HG03095 (cell line): ENCODE measurements around the gene TNRC6C.
"Not testable (repeated sequence)": the region's sequence is repeated elsewhere in the genome, so short reads cannot be mapped to it uniquely, and the experiment has no call there.

Experiments
- ATAC-seq: cut with Tn5 transposase; IDR thresholded peaks from one replicate; pipeline ENCODE4 v1.9.1; 2021; ENCODE audit warnings: moderate library complexity; ENCODE audit not compliant: unreplicated experiment

Gene TNRC6C

DNA sequence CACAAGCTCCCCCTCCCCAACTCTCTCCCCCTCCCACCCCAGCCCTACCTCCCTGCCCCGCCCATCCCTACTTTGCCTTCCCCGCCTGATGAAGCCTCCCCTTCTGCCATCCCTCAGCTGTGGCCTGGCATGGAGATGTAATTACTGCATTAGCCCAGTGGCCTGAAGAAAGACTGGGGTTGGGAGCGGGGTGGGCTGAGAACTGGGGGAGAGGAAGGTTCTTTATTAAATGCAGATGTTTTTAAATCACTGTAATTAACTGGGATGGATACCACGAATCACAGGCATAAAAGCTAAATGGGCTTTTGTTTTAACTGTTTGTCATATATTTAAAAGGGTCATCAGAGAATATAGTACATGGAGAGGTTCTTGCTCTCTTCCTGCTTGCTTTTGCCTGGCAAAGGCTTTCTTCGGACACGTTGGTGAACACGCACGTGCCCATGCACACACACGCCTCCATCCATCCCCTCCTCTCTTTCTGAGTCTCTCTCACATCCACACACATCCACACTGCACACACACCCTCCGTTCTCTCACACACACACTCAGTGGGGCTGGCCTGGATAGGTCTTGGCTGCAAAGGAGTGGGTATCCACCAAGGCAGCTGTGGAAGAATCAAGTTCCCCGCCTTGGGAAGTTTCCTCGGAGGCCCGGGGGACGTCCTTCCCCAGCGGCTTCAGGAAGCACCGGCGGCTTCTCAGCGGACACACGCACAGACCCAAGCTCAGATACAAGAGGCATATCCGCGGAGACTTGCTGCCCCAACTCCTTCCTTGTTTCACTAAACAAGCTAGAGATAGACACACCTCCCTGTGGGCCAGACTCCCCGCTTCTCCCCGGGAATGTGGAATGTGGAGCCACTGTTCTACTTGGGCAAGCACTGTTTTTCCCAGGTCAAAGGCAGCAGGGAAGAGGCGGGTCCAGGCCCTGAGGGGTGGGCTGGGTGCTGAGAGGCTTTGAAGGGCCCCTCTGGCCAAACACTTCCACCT, 27.4 kb upstream of the TNRC6C start:
- ATAC-seq = no peak

DNA sequence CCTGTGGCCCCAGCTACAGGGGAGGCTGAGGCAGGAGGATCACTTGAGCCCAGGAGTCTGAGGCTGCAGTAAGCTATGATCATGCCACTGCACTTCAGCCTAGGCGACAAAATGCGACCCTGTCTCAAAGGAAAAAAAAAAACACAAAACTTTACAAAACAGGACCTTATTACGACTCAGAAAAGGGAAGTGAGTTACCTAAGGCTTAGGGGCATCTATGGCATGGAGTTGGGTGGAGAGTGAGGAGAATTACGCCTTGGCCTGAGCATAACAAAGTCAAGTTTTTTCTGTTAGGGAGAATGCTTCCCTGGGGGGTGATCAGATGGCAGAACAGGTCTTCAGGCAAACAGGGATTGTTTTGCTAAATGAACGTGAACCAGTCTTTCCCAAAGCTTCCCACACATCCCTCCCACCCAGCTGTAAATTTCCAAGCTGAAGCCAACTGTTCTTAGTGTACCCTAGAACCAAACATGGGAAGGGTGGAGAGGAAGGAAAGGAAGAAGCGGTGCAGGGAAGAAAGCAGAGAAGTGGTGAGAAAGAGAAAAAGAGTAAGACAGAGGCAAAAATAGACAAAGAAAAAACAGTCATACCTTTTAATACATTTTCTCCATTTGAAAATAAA, 24.6 kb upstream of the TNRC6C start:
- no peak for ATAC-seq

DNA sequence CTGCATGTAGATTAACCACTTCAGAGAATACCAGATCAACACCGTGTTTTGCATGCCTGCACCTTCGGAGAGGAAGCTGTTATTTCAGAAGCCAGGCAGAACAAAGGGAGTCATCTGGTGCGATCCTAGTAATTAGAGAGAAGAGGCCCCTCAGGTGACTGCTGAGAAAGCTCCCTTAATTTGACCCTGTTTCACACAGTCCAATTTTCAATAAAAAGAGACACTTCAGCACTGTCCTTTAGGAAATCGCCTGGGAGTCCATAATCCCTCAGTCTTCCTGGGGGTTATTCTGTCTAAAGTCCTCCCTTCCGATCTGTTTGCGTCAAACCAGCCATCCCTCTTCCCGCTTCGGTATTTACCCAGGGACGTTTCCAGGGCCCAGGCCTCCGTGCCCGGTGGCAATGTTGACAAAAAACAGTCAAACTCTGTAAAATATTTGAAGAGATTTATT, 23.4 kb upstream of the TNRC6C start:
- ATAC-seq = no peak

DNA sequence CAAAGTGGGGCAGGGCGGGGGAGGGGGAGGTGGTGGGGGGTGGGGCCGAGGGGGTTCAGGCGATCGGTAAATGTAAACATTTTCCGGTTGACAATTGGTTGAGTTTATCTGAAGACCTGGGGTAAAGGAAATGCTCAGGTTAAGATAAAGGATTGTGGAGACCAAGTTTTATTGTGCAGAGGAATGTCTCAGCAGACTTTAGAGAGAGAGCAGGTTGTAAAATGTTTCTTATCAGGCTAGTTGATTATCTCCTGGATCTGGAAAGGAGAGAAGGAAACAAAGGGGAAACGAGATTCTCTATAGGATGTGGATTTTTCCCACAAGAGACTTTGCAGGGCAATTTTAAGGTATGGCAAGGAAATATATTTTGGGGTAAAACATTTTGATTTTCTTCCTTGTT, 22.8 kb upstream of the TNRC6C start:
- ATAC-seq = not testable (repeated sequence)

DNA sequence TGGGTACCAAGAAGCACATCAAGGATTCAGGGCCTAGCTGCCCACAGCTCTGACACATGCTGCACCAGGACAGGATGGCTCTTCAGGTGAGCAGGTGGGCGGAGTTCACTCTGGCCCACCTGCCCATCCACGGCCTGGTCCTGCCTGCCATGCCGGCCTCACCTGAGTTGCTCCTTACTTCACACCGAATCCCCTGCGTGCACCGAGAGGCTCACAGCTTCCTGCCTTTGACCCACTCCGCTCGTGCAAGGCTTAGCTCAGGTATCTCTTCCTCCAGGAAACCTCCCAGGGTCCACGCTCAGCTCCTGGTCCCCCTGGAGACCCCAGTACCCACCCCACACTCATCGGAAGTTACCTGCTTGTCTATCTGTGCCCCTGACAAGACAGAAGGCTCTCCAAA, 21.6 kb upstream of the TNRC6C start:
- no peak for ATAC-seq

DNA sequence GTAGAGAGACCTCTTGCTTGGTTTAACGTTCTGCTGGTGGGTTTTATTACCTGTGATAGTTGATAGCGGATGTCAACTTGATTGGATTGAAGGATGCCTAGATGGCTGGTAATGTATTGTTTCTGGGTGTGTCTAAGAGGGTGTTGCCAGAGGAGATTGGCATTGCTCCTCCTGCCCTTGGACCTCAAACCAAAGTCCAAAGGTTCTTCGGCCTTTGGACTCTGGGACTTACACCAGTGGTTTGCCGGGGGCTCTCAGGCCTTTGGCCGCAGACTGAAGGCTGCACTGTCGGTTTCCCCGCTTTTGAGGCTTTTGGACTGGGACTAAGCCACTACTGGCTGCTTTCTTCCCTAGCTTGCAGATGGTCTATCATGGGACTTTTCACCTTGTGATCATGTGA, 17.5 kb upstream of the TNRC6C start:
- ATAC-seq = no peak

DNA sequence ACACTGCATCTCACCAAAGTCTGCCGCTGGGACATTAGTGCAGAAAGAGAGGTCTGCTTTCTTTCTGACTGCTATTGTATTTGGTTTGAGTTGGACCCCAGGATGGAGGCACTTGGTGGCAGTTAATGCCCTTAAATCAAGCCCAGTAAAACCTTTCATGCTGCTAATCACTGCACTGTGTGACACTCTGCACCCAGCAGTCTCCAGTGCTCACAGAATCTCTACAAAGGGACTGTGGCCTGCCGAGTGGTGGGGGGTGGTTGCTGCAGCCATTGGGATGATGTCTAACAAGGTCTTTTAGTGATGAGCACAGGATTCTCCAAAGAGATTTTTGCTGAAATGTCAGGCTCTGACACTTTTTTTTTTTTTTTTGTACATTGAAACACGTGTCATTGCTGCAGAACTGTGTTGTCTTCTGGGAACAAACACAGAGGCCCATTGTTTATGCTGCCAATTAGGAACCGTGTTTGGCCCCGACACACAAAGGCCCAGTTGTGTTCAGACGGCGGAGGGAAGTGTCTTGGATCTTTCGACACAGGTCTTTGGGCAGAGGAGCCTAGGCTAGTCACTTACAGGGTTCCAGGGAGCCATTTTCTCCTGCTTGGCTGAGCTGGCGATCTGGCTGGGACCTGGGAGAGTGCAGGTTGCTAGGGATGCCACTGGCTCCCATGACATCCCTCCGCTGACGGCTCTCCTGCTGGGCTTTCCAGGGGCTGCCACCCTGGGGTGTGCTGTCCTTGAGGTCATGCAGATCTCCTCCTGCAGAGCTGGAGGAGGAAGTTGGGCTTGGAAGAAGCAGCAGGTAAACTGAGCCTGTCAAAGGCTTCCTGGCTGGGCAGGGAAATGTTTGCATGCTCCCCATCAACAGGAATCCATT, 16.2 kb upstream of the TNRC6C start:
- no peak for ATAC-seq

DNA sequence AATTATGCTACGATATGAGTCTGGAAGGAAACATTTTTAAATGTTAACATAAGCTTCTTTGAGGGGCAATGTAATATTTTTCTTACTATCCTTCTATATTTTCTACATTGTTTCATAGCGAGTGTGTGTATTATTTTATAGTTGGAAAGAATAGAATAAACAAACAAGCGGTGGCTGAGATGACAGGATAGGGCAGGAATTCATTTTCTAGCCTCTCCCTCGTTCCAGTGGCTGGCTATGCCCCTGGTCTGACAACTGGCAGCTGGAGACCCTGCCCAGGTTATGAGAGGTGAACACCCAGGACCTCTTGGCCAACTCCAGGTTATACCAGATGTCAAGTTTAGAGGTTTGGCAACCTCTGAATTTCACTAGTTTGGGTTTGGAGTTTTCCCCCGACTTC, 14.5 kb upstream of the TNRC6C start:
- no peak for ATAC-seq

DNA sequence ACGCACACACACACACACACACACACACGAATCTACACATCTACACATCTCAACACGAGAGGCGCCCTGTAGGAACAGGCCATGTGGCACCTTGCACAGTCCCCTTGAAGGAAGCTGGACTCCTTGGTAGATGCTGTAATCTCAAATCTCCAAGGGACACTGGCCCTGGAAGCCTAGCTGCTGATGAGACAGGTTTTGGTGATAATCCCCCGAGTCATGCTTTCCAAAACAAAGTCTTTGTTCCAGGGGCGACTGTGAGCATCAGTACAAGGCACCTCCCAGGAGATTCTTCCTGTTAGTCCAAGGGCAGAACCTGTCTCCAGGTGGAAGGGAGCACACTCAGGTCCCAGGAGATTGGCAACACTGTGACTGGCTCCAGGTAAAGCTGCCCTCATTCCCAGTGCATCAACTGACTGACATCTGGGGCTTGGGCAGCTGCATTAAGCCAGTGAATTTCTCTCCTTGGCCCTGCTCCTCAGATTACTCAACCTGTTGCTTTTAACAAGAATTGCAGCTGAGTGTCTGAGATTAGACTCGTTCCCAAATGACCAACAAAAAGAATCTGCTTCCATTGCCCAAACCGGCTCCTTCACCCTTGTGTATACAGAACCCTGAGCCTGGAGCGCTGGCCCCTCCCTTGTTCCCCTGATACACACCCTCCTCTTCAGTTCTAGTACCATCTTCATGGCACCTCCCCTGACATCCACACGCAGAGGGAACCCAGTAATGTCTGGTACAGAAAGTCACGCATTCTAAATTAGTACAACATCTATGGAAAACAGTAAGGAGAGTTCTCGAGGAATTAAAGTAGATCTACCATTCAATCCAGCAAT, 13.9 kb upstream of the TNRC6C start:
- no peak for ATAC-seq

DNA sequence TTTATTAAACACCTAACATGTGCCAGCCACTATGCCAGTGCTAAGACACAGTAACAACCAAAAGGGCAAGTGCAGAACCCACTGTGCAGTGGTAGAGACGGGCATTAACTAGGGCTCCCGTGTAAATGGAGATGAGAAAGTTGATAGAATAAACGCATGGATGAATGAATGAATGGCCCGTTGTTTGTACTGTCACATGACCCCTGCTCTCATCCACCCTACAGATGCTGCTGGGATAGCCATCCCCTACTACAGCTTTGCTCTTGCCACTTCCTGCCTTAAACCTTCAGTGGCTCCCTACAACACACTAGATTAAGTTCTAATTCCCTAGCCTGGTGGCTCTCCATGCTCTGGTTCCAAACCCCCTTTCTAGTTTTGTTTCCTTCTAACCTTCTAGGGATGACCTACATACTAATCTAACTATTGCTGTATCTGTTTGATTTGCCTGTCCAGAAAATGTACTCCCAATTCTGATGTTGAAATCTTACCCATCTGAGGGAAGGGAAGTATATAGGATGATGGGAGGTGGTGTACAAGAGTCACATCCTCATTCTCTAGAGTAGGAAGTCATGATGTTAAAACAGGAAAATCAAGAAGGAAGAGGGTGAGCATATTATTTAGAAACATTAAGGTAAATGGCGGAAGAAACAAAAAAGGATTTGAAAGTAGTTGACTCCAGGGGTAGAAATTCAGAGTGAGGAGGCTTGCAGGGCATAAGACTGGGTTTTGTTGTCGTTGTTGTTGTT, 11.4 kb upstream of the TNRC6C start:
- ATAC-seq = no peak

DNA sequence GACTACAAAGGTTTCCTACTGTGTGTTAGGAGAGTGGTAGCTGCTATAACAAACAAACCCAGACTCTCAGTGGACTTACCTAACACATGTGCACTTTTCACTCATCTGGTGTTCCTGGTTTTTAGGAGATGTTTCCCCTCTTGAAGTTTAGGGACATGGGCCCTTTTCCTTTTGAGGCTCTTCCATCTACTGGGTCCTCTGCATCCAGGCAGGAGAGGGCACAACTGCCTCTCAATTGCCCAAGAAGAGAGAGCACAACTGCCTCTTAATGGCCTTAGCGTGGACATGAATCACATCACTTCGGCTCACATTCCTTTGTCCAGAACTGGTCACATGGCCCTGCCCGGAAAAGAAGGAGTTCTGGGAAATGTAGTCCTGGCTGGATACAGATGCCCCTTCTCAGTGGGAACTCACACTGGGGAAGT, 9.8 kb upstream of the TNRC6C start:
- ATAC-seq = no peak

DNA sequence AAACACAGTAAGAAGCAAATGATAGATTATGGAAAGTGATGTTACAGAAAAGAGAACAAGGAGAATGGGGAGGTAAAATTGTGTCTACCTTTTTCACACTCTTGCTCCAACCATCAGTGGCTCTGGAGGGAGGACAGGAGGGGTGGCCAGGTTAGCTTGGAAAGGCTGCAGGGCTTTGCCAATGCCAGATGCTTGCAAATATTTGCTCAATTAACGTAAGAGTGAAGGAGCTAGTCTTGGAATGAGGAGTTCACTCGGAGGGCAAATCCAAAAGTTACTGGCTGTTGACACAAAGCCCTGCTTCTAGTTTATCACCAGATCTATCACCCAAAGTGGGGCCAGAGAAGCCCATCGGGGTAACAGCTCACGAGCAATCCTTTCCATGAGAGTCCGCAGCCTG, 7.4 kb upstream of the TNRC6C start:
- ATAC-seq = no peak

DNA sequence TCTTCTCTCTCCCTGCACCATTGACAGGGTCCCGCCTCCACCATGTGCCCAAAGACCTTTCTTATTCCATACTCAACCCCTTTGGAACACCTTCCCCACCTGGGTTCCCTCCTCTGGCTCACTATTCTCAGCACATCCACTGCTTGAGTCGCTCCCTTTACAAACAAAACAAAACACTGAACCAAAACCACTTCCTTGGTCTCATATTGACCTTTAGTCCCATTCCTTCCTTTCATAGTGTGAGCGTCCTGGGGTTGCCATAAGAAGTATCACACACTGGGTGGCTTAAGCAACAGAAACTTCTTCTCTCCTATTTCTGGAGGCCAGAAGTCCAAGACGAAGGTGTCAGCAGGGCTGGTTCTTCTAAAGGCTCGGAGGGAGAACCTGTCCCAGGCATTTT, 6.1 kb upstream of the TNRC6C start:
- no peak for ATAC-seq

DNA sequence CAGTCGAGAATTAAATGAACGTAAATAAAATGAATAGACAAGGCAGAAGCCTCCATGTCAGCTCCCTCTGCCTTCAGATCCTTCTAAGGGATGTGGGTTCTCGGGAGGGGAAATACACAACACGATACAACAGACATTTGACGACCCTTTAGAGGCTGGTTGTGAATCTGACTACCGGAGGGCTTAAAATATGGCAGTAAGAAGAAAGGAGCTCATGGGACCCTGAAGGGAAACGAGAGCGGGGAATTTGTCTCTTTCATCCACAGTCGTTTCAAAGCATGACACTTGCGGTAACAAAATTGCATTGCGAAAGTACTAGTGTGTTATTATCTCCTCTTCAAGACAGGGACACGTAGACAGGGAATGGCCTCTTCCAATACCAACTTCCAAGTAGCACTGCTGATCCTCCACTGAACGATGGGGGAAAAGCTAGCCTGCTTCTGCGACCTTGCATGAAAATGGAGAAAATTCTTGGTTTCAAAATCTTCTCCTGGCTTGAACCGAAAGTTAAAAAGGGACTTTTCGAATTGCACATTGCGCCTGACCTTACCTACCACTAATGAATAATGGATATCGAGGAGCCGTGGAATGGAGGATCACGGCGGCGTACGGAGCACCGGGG, 1.2 kb upstream of the TNRC6C start:
- no peak for ATAC-seq

DNA sequence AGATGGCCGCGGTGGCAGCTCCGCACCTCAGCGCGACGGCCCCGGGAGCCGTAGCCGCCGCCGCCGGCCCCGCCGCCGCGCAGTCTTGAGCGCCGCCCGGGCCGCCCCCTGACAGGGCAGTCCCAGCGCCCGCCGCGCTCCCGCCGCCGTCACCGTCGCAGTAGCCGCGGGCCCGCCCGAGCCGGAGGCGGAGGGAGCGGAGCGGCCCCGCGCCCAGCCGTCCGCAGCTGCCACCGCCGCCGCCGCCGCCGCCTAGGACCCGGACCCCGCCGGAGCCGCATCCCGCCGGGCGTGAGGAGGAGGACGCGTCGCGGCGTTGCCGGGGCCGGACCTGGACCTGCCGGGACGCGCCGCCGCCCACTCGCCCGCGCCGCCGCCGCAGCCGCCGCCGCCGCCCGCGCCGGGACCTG, 218 bp downstream of the TNRC6C start:
- ATAC-seq = no peak

DNA sequence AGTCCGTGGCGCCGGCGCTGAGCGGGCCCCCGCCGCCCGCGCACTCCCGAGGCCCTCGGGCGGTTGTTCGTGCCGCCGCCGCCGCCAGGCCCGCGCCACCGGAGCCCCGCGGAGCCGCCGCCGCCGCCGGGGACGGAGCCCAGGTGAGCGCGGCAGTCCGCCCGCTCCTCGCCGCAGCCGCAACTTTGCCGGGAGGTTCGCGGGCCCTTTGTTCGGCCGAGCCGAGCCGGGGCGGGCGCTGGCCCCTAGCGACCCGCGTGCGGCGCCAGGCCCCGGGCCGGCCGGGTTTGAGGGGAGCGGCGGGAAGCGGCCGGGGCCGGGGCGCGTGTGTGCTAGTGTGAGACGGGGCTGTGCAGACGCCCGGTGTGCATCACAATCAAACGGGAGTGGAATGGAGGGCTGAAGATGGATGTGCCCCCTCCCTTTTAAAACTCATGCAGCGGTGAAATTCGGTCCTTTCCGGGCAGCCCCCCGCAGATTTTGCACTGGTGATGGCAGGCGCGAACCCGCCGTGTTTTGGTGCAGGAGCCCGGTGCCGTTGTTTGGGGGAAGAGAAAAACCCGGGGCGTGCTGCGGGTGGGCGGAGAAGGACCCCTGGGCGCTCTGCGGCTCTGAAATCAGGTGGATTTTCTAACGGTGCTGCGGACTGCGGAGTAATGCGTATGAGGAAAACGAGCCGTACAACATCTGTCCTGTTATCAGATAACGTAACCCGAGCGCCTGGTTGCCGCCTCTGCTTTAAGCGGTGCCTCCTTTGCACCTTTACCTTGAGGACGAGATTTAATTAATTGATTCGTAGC, 823 bp downstream of the TNRC6C start:
- ATAC-seq = peak; percentile 6

DNA sequence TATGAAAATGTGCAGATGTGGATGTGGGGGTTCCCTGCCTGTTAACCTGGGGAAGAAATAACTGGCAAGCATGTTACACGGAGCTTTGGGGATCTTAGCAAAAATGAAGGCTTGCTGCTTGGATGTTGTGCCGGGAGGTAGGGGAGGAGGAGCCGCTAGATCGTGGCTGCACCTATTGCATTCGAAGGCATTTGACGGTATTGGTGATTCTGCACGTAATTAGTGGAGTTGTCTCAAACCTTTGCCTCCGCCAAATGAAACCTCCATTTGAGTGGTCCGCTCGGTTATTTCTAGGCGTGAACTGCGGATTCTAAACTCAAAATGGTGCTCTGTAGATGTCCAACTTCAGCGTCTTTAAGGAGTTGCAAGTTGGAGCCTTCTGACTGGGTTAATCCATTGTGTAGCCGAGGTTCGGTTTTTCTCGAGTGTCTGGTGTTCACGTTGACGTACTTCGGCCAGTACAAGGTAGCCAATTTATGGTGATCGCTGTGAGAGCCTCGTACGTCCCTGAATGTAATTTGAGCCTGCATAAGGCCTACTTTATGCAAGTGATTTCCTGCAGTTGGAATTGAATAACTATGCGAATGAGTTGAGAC, 1.5 kb downstream of the TNRC6C start:
- no peak for ATAC-seq

DNA sequence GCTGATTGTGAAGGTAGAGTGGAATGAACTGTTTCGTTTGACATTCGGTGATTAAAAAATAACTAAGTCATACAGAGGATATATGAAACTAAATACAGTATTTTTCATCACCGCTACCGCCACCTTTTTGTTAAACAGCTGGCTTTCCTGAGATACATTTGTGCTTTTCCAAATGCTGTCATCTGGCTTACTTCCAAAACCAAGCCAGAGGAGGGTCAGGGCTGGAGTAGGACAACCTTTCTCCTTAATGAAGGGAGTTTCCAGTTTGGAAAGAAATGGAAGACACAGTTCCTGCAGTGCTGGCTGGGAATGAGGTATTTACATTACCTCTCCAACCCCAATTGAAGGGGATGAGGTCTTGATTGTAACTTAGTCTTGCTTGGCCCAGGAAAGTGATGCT, 3.2 kb downstream of the TNRC6C start:
- ATAC-seq = no peak
